ENCODE results near the gene MARCHF10.

GRCh38 chr17:62791235-62791734, 16.8 kb downstream of the MARCHF10 start:
- TF ChIP-seq CTCF (IDR thresholded peaks at IDR 0.05 in 2 of 3, conservative IDR thresholded peaks at IDR 0.05 in 1 of 3; ENCODE audit: insufficient read depth in 2 of 3, low read depth in 1 of 3, low read length in 3 of 3) = no peak
- no peak for TF ChIP-seq PATZ1 (CRISPR knock-in tag; IDR thresholded peaks at IDR 0.05; ENCODE audit: borderline replicate concordance)

All from K562 (cell line).